ENCODE results near the gene MYH13. TPM values are rescaled to one million over a fixed set of nuclear protein-coding genes. Genes with fewer than 3 reads are reported as not detected.
A peak's percentile ranks its signal among the peaks of the same experiment; 100 is the strongest.

The MYH13 gene
- total RNA-seq, 1 experiment from 2014 or later: not detected

GRCh38 chr17:10327640-10328039, 45.2 kb downstream of the MYH13 start:
- no peak overlapping the region for H2AFZ ChIP-seq
- DNase-seq: peak; percentile 36 to 62
- no peaks in the 10 kb centered on the region for H3F3A ChIP-seq (ENCODE audit: insufficient read depth, low read depth)
- H3K27me3 ChIP-seq (ENCODE audit: insufficient read depth, low read depth): peaks cover 4% of the 10 kb centered on the region; the same call in 1 of the 2 replicates
- CTCF ChIA-PET: no interaction called here
- no peaks in the 10 kb centered on the region for H4K20me1 ChIP-seq (ENCODE audit: insufficient read depth)
- intact Hi-C loops (cut with micrococcal nuclease; ENCODE audit: unreplicated experiment): loop anchor here (1.0 kb wide), 2 partner anchors 287 to 291 kb away; no protein-coding TSS in a partner anchor
- H3K9me2 ChIP-seq (ENCODE audit: insufficient read depth): no peaks in the 10 kb centered on the region
- no peak overlapping the region for H3K27ac ChIP-seq
- no peaks in the 10 kb centered on the region for H3K9me3 ChIP-seq (ENCODE audit: insufficient read depth, low read depth)
- BruUV-seq (replicated peaks): no TSS peak
- no peaks in the 10 kb centered on the region for H3K79me2 ChIP-seq (ENCODE audit: low read depth)
- H3K4me3 ChIP-seq: no peak overlapping the region
- TF ChIP-seq EZH2 (IDR thresholded peaks at IDR 0.05; ENCODE audit: low read depth) (no peak), CTCF (conservative IDR thresholded peaks at IDR 0.05) (peak; percentile 86)
- POLR2A ChIA-PET (ENCODE audit: unreplicated experiment): no interaction called here
- H3K4me2 ChIP-seq: no peak overlapping the region
- H3K36me3 ChIP-seq (ENCODE audit: low read depth): no peaks in the 10 kb centered on the region
- no peaks in the 10 kb centered on the region for H3K4me1 ChIP-seq (replicated peaks; ENCODE audit: insufficient read depth)

- Histone ChIP-seq H4K20me1 (ENCODE audit: insufficient read depth) (no peaks in the 10 kb centered on the region), H3K9me3 (ENCODE audit: insufficient read depth, low read depth) (no peaks in the 10 kb centered on the region), H3K79me2 (ENCODE audit: low read depth) (no peaks in the 10 kb centered on the region), H3K9me2 (ENCODE audit: insufficient read depth) (no peaks in the 10 kb centered on the region), H3K36me3 (ENCODE audit: low read depth) (no peaks in the 10 kb centered on the region), H3K4me1 (replicated peaks; ENCODE audit: insufficient read depth) (no peaks in the 10 kb centered on the region), H2AFZ (no peak overlapping the region), H3K27ac (no peak overlapping the region), H3K4me3 (no peak overlapping the region), H3K27me3 (ENCODE audit: insufficient read depth, low read depth) (peaks cover 4% of the 10 kb centered on the region; the same call in 1 of the 2 replicates), H3F3A (ENCODE audit: insufficient read depth, low read depth) (no peaks in the 10 kb centered on the region), H3K4me2 (no peak overlapping the region)
- ChIA-PET POLR2A (ENCODE audit: unreplicated experiment) (no interaction called here), CTCF (no interaction called here)
- TF ChIP-seq CTCF (conservative IDR thresholded peaks at IDR 0.05) (no peak), EZH2 (IDR thresholded peaks at IDR 0.05; ENCODE audit: low read depth) (no peak)
- BruUV-seq (replicated peaks): no TSS peak
- no peak for DNase-seq
- intact Hi-C loops (cut with micrococcal nuclease; ENCODE audit: unreplicated experiment): no loop called here
Measured at GRCh38 chr17:10325031-10325695, 47.6 kb downstream of the MYH13 start.

GRCh38 chr17:10323812-10324610, 48.8 kb downstream of the MYH13 start:
- Histone ChIP-seq H3K27ac (no peak overlapping the region), H3K4me1 (replicated peaks; ENCODE audit: insufficient read depth) (no peaks in the 10 kb centered on the region), H3K4me2 (no peak overlapping the region), H3K79me2 (ENCODE audit: low read depth) (no peaks in the 10 kb centered on the region), H2AFZ (no peak overlapping the region), H3K4me3 (no peak overlapping the region), H3K9me2 (ENCODE audit: insufficient read depth) (no peaks in the 10 kb centered on the region), H3K9me3 (ENCODE audit: insufficient read depth, low read depth) (no peaks in the 10 kb centered on the region), H3K36me3 (ENCODE audit: low read depth) (no peaks in the 10 kb centered on the region), H3F3A (ENCODE audit: insufficient read depth, low read depth) (no peaks in the 10 kb centered on the region), H3K27me3 (ENCODE audit: insufficient read depth, low read depth) (peaks cover 4% of the 10 kb centered on the region; the same call in 1 of the 2 replicates), H4K20me1 (ENCODE audit: insufficient read depth) (no peaks in the 10 kb centered on the region)
- intact Hi-C loops (cut with micrococcal nuclease; ENCODE audit: unreplicated experiment): no loop called here
- TF ChIP-seq CTCF (conservative IDR thresholded peaks at IDR 0.05) (no peak), EZH2 (IDR thresholded peaks at IDR 0.05; ENCODE audit: low read depth) (no peak)
- BruUV-seq (replicated peaks): no TSS peak
- DNase-seq: no peak
- ChIA-PET CTCF (no interaction called here), POLR2A (ENCODE audit: unreplicated experiment) (no interaction called here)
